GM18858 (cell line): ENCODE measurements around the gene IMMT.

Source experiments
- ATAC-seq: cut with Tn5 transposase; IDR thresholded peaks from one replicate; pipeline ENCODE4 v1.9.1; 2021; ENCODE audit not compliant: unreplicated experiment

Gene IMMT

GRCh38 chr2:86094229-86094628 is 101.0 kb downstream of the IMMT start:
- no peak for ATAC-seq
